Measurements from ENCODE around the gene SAMD4A.

The SAMD4A gene

GRCh38 chr14:54650331-54650958, 83.5 kb downstream of the SAMD4A start:
- TF ChIP-seq, protein P1, sequence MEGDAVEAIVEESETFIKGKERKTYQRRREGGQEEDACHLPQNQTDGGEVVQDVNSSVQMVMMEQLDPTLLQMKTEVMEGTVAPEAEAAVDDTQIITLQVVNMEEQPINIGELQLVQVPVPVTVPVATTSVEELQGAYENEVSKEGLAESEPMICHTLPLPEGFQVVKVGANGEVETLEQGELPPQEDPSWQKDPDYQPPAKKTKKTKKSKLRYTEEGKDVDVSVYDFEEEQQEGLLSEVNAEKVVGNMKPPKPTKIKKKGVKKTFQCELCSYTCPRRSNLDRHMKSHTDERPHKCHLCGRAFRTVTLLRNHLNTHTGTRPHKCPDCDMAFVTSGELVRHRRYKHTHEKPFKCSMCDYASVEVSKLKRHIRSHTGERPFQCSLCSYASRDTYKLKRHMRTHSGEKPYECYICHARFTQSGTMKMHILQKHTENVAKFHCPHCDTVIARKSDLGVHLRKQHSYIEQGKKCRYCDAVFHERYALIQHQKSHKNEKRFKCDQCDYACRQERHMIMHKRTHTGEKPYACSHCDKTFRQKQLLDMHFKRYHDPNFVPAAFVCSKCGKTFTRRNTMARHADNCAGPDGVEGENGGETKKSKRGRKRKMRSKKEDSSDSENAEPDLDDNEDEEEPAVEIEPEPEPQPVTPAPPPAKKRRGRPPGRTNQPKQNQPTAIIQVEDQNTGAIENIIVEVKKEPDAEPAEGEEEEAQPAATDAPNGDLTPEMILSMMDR (conservative IDR thresholded peaks at IDR 0.05) = no peak
- no peak for TF ChIP-seq ZFX (IDR thresholded peaks at IDR 0.05)
- H3K27ac ChIP-seq = no peak overlapping the region

DNA sequence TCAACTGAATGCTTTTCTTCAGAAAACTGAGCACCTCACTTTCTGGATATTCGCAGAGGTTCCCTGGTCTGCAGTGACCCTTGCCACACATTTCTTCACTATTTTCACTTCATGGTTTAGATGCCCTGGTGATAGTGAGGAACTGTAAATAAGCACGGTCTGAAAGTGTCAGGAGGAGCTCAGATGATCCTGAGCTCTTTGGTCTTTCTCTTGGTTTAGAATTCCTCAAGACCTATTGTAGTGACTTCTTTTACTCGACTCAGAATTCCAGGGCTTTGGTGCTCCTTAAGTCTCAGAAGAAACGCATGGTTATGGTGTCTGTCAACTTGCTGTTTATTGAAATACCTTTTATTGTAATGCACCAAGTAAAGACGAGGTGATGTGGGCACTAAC, 84.0 kb downstream of the SAMD4A start:
- TF ChIP-seq, protein P1 (conservative IDR thresholded peaks at IDR 0.05) = no peak
- TF ChIP-seq ZFX (IDR thresholded peaks at IDR 0.05) = no peak
- H3K27ac ChIP-seq = no peak overlapping the region

DNA sequence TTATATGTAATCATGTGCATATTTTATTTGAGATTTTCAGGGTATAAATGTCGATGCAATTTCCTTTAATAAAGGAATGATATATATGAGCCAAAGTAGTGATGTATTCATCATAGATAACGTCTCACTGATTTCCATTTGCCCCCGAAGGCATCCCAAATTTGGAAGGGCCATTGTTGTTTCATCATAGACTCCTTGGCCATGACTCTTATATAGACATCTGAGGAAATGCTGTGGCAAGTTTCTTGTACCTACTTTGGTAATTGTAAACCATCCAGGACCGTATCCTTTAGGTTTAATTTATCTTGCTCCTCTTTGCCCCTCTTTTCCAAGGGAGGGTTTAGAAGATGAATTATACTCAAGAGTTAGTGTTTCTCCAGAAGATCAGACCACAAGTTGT, 84.7 kb downstream of the SAMD4A start:
- TF ChIP-seq ZFX (IDR thresholded peaks at IDR 0.05) = no peak
- TF ChIP-seq, protein P1 (conservative IDR thresholded peaks at IDR 0.05) = no peak
- H3K27ac ChIP-seq = no peak overlapping the region

- no peak overlapping the region for H3K27ac ChIP-seq
- TF ChIP-seq, protein P1 (conservative IDR thresholded peaks at IDR 0.05) = no peak
- TF ChIP-seq ZFX (IDR thresholded peaks at IDR 0.05) = no peak
These were observed 85.3 kb downstream of the SAMD4A start for GRCh38 chr14:54652188-54652587.

DNA sequence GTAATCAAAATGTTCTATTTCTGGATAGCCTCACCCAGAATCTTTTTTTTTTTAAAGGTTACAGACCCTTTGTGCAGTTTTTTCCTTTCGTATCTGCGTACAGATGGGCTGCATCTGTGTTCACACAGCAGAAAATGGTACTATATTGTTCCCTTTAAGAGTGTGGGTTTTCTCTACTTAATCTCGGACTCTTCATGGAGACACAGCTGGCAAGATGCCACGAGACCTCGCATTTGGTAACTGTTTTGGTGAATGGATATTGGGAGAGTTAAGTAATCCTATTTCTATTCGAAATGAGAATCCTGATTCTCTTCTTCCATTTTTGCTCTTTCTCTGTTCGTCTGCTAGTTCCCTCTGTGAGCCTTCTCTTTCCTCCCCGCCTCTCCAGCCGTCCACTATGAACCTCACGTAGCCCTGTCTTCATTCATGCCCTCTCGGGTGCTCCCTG, 85.7 kb downstream of the SAMD4A start:
- TF ChIP-seq, protein P1 (conservative IDR thresholded peaks at IDR 0.05) = no peak
- TF ChIP-seq ZFX (IDR thresholded peaks at IDR 0.05) = no peak
- H3K27ac ChIP-seq = no peak overlapping the region

GRCh38 chr14:54653712-54654469, 87.0 kb downstream of the SAMD4A start:
- TF ChIP-seq, protein P1 (conservative IDR thresholded peaks at IDR 0.05) = no peak
- no peak for TF ChIP-seq ZFX (IDR thresholded peaks at IDR 0.05)
- no peak overlapping the region for H3K27ac ChIP-seq

DNA sequence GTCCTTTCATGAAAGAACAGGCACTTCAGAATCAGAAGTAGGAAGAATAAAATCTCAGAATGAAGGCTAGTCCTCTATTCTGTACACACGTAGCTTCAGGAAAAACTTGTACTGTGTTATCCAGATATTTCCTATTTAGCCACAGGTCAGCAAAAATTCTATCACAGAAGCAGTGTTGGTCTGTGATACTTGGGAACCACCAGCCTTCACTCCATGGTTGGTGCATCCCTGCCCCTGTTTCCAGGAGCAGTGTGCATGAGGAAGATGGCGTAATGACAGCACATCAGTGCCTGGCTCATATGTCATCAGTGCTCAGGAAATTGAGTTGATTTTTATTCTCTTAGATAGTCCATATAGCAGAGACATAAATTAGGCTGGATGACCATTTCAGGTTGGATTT, 87.7 kb downstream of the SAMD4A start:
- H3K27ac ChIP-seq = no peak overlapping the region
- TF ChIP-seq, protein P1 (conservative IDR thresholded peaks at IDR 0.05) = no peak
- no peak for TF ChIP-seq ZFX (IDR thresholded peaks at IDR 0.05)

All from C4-2B (cell line).